Measurements from ENCODE around the gene PTK6. TPM values are rescaled to one million over a fixed set of nuclear protein-coding genes. Genes with fewer than 3 reads are reported as not detected.

The PTK6 gene
- total RNA-seq, 4 donors from 2014 or later: 8.3 to 109 (median 84.5) TPM

- H3K4me1 ChIP-seq: peaks cover 0 to 41% (median 18%) of the 10 kb centered on the region in 4 donors
- H3K9me3 ChIP-seq: no peaks in the 10 kb centered on the region
- H3K4me3 ChIP-seq: no peak overlapping the region
- no peak for DNase-seq
- peaks cover 0 to 5% of the 10 kb centered on the region in 2 donors for H3K27me3 ChIP-seq
- H3K27ac ChIP-seq: no peak overlapping the region
- no peaks in the 10 kb centered on the region for H3K36me3 ChIP-seq
- no peak for TF ChIP-seq CTCF (IDR thresholded peaks at IDR 0.05)
- no peak for TF ChIP-seq POLR2A (IDR thresholded peaks at IDR 0.05)
Observed at GRCh38 chr20:63549019-63549418, 11.8 kb upstream of the PTK6 start.

- Histone ChIP-seq H3K9me3 (no peaks in the 10 kb centered on the region), H3K4me3 (no peak overlapping the region), H3K36me3 (no peaks in the 10 kb centered on the region), H3K4me1 (peaks cover 0 to 36% (median 14%) of the 10 kb centered on the region in 4 donors), H3K27ac (no peak overlapping the region), H3K27me3 (peaks cover 0 to 5% of the 10 kb centered on the region in 2 donors)
- DNase-seq: no peak
- no peak for TF ChIP-seq CTCF (IDR thresholded peaks at IDR 0.05)
- TF ChIP-seq POLR2A (IDR thresholded peaks at IDR 0.05): no peak
Observed at GRCh38 chr20:63548542-63548941, 11.4 kb upstream of the PTK6 start.

- Histone ChIP-seq H3K9me3 (no peaks in the 10 kb centered on the region), H3K27ac (no peak within 1 kb of the TSS), H3K27me3 (peaks cover 0 to 5% of the 10 kb centered on the region in 2 donors), H3K4me1 (peaks cover 0 to 32% (median 11%) of the 10 kb centered on the region in 4 donors), H3K36me3 (no peaks in the 10 kb centered on the region), H3K4me3 (no peak within 1 kb of the TSS)
- TF ChIP-seq POLR2A (IDR thresholded peaks at IDR 0.05): no peak
- TF ChIP-seq CTCF (IDR thresholded peaks at IDR 0.05): no peak
- no peak for DNase-seq
Observed at GRCh38 chr20:63547725-63548480, 10.7 kb upstream of the PTK6 start, which contains the start of gene SRMS. Gene SRMS, minus strand, starts transcription at chr20:63547749. Its CDS starts 286 bp downstream, at chr20:63547463.

GRCh38 chr20:63546956-63547724 lies 10.0 kb upstream of the PTK6 start:
- TF ChIP-seq POLR2A (IDR thresholded peaks at IDR 0.05): no peak
- TF ChIP-seq CTCF (IDR thresholded peaks at IDR 0.05): no peak
- DNase-seq: no peak
- Histone ChIP-seq H3K9me3 (no peaks in the 10 kb centered on the region), H3K4me3 (no peak overlapping the region), H3K27ac (no peak overlapping the region), H3K27me3 (peaks cover 0 to 5% of the 10 kb centered on the region in 2 donors), H3K4me1 (peaks cover 0 to 34% (median 11%) of the 10 kb centered on the region in 4 donors), H3K36me3 (no peaks in the 10 kb centered on the region)

GRCh38 chr20:63546256-63546955 lies 9.2 kb upstream of the PTK6 start:
- Histone ChIP-seq H3K4me1 (peaks cover 0 to 37% (median 11%) of the 10 kb centered on the region in 4 donors), H3K9me3 (no peaks in the 10 kb centered on the region), H3K27ac (peak overlapping the region in 1 of 4 donors; percentile 38), H3K4me3 (no peak overlapping the region), H3K36me3 (no peaks in the 10 kb centered on the region), H3K27me3 (peaks cover 0 to 5% of the 10 kb centered on the region in 2 donors)
- no peak for TF ChIP-seq CTCF (IDR thresholded peaks at IDR 0.05)
- no peak for TF ChIP-seq POLR2A (IDR thresholded peaks at IDR 0.05)
- no peak for DNase-seq

Data from Peyer's patch (tissue), 4 donors.